ENCODE data around the gene PP2D1.

GRCh38 chr3:20046556-20046955 is 34.5 kb upstream of the PP2D1 start:
- TF ChIP-seq, protein P1, sequence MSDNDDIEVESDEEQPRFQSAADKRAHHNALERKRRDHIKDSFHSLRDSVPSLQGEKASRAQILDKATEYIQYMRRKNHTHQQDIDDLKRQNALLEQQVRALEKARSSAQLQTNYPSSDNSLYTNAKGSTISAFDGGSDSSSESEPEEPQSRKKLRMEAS (IDR thresholded peaks at IDR 0.05; ENCODE audit: low read depth, low read length), result no peak
- TF ChIP-seq, protein P2, sequence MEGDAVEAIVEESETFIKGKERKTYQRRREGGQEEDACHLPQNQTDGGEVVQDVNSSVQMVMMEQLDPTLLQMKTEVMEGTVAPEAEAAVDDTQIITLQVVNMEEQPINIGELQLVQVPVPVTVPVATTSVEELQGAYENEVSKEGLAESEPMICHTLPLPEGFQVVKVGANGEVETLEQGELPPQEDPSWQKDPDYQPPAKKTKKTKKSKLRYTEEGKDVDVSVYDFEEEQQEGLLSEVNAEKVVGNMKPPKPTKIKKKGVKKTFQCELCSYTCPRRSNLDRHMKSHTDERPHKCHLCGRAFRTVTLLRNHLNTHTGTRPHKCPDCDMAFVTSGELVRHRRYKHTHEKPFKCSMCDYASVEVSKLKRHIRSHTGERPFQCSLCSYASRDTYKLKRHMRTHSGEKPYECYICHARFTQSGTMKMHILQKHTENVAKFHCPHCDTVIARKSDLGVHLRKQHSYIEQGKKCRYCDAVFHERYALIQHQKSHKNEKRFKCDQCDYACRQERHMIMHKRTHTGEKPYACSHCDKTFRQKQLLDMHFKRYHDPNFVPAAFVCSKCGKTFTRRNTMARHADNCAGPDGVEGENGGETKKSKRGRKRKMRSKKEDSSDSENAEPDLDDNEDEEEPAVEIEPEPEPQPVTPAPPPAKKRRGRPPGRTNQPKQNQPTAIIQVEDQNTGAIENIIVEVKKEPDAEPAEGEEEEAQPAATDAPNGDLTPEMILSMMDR (IDR thresholded peaks at IDR 0.05; ENCODE audit: low read depth, low read length), result no peak
- no peak for TF ChIP-seq POLR2A (IDR thresholded peaks at IDR 0.05; ENCODE audit: extremely low read depth, insufficient read length)
- no peak for TF ChIP-seq MYC (IDR thresholded peaks at IDR 0.05; ENCODE audit: low read depth, low read length)
